GM19240 (cell line): ENCODE results near the gene TENT4A.

Source experiments
- DNase-seq: peaks from one replicate; pipeline ENCODE4 v3.0.0; 2011; ENCODE audit warnings: low spot score; ENCODE audit not compliant: insufficient read length

TENT4A gene

DNA sequence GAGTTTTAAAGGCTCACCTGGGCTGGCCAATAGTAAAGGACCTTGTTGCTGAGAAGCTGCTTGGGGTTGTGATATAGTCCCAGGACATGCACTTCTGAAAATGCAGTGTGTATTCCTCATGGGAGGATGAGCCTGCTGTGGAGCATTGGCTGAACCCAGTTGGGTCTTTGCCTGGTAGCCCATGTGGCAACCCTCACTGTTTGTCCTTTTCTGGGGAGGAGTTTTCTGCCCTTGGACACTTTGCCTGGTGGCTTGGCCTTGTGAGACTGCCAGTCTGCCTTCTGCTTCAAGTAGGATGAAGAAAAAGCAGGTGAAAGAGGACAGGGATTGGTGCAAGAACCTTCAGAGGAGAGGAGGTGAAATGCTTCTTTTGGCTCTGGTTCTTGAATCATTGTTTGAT is 4.0 kb downstream of the TENT4A start:
- no peak for DNase-seq

DNA sequence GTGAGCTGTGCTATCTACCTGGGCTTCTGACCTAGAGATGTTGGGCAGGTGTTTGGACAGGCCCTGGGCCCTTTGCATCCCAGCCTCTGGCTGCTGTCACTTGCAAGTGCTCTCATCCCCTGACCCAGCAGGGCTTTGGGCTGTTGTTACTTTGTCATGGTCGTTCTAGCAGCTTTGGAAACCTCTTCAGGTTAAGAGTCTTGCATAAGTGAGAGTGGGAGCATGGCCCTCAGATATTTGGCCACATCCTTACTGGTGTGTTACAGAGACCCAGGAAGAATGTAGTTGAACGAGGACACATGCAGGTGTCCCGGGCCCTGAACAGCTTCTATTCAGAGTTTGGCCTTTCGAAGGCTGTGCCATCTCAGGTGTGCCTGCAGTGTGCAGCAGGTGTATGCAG is 4.5 kb downstream of the TENT4A start:
- DNase-seq: no peak

DNA sequence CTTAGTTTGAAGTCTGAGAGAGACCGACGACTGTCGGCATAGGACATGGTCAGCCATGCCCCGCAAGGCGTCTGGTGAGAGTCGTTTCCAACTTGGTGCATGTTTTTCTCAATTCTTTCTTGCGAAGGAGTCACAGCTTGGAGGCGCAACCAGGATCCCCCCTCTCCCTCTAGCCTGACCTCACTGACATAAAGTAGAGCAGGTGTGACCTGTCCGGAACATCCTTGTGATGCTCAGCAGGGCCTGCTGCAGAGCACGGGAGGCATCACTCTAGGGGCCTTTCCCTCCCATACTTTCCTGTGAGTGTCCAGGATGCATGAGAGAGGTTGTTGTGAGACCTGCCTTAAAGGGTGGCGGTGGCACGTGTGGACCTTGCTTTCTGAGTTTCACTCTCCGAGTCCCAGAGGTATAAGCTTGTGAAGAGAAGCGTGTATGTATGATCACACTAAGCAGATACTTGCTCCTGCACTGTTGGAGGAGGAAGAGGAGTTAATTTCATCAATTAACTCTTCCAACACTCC is 5.0 kb downstream of the TENT4A start:
- no peak for DNase-seq

DNA sequence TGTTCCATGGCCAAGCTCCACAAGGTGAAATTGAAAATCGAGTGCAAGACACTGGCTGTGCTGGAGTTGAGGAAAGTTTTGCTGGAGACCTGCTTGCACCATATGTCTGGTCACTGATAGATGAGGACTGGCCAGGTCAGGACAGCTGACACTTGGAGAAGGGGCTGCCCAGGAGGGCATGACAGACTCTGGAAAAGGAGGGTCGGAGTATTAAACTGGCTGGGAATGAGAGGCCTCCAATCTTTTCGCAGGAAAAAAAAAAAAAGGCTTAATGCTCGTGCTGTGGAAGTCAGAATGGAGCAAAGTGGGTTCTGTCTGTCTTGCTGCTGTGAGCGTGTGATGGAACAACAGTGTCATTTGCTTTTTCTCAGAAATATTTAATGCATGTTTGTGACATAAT is 5.5 kb downstream of the TENT4A start:
- DNase-seq: no peak

- DNase-seq: no peak
Observed at GRCh38 chr5:6719417-6719816, 6.2 kb downstream of the TENT4A start.

DNA sequence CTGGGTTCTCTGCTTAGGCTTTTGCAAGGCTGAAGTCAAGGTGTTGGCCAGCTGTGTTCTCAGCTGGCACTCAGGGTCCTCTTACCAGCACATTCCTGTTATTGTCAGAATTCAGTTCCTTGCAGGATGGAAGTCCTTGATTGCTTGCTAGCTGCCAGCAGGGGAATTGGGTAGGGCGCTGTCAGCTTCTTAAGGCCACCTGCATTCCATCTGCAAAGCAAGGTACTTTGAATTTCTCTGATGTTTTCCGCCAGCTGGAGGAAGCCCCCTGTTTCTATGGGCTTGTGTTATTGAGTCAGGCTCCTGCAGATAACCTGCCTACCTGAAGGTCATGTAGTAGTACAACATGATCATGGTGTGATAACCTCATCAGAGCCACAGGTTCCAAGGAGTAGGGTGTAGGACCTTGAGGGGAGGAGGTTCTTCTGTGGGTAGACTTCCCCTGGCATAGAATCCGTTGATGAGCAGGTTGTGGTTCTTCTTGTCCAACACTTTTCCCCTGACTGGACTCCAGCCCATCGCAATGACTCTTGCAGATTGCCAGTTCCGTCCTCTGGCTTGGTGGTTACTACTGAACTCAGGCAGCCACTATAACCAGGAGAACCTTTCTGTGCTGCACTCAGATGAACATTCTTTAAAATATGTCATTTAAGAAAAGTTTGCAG is 6.8 kb downstream of the TENT4A start:
- no peak for DNase-seq

- no peak for DNase-seq
Observed at GRCh38 chr5:6720561-6720921, 7.3 kb downstream of the TENT4A start.

- no peak for DNase-seq
Observed at GRCh38 chr5:6721442-6721841, 8.2 kb downstream of the TENT4A start.

DNA sequence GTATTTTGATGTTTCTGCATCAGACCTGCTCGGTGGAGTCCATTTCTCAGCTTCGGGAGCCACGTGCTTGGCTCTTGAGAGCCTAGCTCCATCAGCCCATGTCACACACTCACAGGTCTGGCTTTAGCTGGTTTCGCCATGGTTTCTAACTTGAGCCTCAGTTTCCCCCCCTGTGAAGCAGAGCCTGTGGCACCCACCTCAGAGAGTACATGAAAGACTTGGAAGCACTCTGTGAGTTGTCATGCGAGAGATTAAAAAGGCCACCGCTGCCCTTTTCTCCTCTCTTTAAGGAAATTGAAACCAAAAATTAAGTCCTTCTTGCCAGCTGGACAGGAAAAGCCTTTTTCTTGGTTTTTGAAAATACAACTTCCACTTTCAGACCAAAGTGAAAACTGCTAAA is 8.8 kb downstream of the TENT4A start:
- DNase-seq: no peak

DNA sequence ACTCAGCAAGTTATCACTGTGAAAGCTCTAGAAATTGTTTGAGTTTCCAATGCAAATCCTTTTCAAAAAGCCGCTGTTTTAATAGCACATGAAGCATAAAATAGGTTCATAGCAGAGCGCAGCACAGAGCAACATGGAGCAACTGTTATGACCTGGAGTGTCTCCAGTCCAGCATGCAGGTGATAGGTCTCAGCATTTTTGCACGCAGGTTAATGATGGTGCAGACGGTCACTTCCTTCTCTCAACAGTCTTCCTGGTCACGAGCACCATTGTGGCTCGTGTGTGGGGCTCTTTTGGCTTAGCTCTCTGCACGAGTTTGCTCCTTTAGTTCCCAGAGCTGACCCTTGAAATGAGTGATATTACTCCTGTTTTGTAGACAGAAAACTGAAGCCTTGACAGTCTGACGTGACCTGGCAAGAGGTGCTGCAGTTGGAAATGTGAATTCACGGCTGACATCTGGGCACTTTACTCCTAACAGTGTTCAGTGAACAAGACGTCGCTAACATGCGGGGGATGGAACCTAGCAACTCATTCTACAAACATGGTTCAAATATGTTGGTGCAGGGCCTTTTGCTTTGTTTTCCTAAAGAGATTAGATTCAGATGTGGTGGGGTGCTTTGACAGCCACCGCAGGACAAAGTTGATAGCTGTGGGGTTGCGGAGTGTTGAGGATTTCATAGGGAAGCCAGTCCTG is 10.0 kb downstream of the TENT4A start:
- no peak for DNase-seq

GRCh38 chr5:6723816-6724300 is 10.6 kb downstream of the TENT4A start:
- DNase-seq: no peak

DNA sequence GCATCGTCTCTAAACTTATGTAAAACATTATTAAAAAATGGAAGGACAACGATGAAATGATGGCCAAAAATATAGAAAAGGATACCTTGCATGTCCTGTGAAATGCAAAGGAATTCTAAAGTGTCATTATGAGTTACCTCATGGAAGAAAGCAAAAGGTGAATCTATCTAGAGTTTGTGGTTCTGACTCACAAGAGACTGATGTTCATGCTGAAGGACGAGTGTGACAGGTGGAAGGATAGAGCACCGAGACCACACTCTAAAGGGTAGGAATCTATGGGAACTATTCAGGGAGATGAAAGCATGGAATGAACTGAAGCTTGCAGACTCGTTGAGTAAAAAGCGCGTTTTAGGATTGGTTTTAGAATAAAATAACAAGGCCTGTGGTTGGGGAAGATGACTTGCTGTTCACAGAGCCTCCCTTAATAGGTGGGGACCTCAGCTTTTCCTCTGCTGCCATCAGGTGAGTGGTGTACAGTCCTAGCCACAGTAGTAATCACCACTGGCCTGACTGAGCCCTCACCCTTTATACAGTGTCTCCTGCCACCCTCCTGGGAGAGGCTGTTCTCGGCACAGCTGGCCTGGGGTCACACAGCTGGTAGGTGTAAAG is 11.2 kb downstream of the TENT4A start:
- DNase-seq: no peak

- DNase-seq: no peak
Observed at GRCh38 chr5:6725421-6725820, 12.2 kb downstream of the TENT4A start.

GRCh38 chr5:6726006-6726405 is 12.8 kb downstream of the TENT4A start:
- no peak for DNase-seq

GRCh38 chr5:6727231-6727630 is 14.0 kb downstream of the TENT4A start:
- DNase-seq: no peak

DNA sequence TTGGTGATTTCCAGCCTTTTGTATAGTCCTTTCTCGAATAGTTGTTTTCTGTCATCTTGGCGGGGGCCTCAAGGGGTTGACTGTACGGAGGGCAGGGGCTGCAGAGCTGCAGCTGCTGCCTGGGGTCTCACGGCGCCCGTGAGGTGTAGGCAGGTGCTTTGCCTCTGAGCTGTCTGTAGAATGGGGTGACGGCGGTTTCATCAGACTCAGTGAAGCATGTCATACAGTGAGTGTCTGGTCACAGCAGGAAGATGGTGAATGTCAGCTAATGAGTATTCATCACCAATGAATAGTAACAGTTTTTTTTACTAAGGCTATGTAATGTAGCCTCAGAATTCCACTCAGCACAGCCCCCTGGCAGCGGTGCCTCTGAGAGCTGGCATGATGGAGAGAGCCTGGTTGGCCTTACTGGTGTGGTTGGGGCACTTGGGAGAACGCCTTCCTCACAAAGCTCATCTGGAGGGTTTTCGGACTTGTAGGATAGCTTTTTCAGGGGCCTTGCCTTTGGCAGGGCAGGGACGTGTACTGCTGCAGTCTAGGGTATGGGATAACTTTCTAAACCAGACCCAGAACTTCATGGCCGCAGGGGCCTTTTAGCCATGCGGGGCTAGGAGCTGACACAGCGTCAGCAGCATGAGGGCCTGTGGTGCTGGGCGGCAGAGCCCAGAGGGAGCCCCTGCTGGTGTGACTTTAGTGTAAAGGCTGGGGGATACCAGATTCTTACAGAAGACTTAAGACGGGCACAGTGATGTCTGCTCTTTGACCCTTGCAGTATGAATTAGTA is 15.0 kb downstream of the TENT4A start:
- no peak for DNase-seq

DNA sequence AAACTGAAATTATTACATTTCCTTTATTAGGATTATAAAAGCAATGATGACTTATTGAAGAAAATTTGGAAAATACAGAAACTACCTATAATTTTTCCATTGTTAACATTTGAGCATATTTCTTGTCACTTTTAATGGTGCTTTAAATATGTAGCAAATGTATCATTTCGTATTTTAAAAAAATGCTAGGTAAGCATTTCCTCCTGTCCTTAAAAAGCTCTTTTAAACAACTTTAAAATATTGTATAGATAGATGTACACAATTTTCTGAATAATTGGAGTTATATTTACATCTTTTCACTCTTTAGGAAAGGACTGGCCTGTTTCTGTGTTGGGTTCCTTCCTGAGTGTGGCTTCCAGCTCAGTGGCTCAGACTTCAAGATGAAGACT is 15.6 kb downstream of the TENT4A start:
- no peak for DNase-seq

GRCh38 chr5:6729386-6730310 is 16.4 kb downstream of the TENT4A start:
- DNase-seq: no peak

- DNase-seq: no peak
Observed at GRCh38 chr5:6730407-6730806, 17.2 kb downstream of the TENT4A start.

GRCh38 chr5:6730807-6731206 is 17.6 kb downstream of the TENT4A start:
- no peak for DNase-seq
